ENCODE results near the gene HSPB7. TPM values are rescaled to one million over a fixed set of nuclear protein-coding genes. Genes with fewer than 3 reads are reported as not detected.
"Not testable (repeated sequence)": the region's sequence is repeated elsewhere in the genome, so short reads cannot be mapped to it uniquely, and the experiment has no call there.

Gene HSPB7
- total RNA-seq, 1 donor from 2014 or later, result 10.7 TPM

GRCh38 chr1:16053781-16054502 is 36.1 kb upstream of the HSPB7 start:
- DNase-seq (ENCODE audit: low spot score) (no peak), ATAC-seq (no peak)
- intact Hi-C loops (cut with DNase I), result loop anchor here (10.0 kb wide), 1 partner anchor 259 kb away; no protein-coding TSS in a partner anchor

GRCh38 chr1:16051949-16052348 is 34.1 kb upstream of the HSPB7 start:
- DNase-seq (ENCODE audit: low spot score); ATAC-seq: not testable (repeated sequence)
- intact Hi-C loops (cut with DNase I), result loop anchor here (10.0 kb wide), 1 partner anchor 257 kb away; no protein-coding TSS in a partner anchor

- ATAC-seq (no peak), DNase-seq (ENCODE audit: low spot score) (no peak)
- intact Hi-C loops (cut with DNase I), result loop anchor here (10.0 kb wide), 1 partner anchor 256 kb away; no protein-coding TSS in a partner anchor
Measured at GRCh38 chr1:16051039-16051438, 33.2 kb upstream of the HSPB7 start.

GRCh38 chr1:16050328-16050727 is 32.5 kb upstream of the HSPB7 start:
- DNase-seq (ENCODE audit: low spot score) (no peak), ATAC-seq (no peak)
- intact Hi-C loops (cut with DNase I), result loop anchor here (10.0 kb wide), 1 partner anchor 256 kb away; no protein-coding TSS in a partner anchor

- intact Hi-C loops (cut with DNase I), result loop anchor here (10.0 kb wide), 1 partner anchor 2004 kb away; no protein-coding TSS in a partner anchor
- DNase-seq (ENCODE audit: low spot score) (peak; percentile 75), ATAC-seq (peak; percentile 67)
Measured at GRCh38 chr1:16048573-16049189, 30.8 kb upstream of the HSPB7 start.

GRCh38 chr1:16047791-16048475 is 30.1 kb upstream of the HSPB7 start:
- no peak for DNase-seq (ENCODE audit: low spot score)
- peak; percentile 1 for ATAC-seq
- intact Hi-C loops (cut with DNase I), result loop anchor here (10.0 kb wide), 1 partner anchor 2003 kb away; no protein-coding TSS in a partner anchor

- intact Hi-C loops (cut with DNase I), result loop anchor here (10.0 kb wide), 1 partner anchor 2002 kb away; no protein-coding TSS in a partner anchor
- DNase-seq (ENCODE audit: low spot score) (no peak), ATAC-seq (no peak)
Measured at GRCh38 chr1:16046842-16047241, 29.0 kb upstream of the HSPB7 start.

GRCh38 chr1:16043950-16044349 is 26.1 kb upstream of the HSPB7 start:
- intact Hi-C loops (cut with DNase I), result loop anchor here (10.0 kb wide), 1 partner anchor 1999 kb away; no protein-coding TSS in a partner anchor
- no peak for DNase-seq (ENCODE audit: low spot score)
- no peak for ATAC-seq

- no peak for ATAC-seq
- intact Hi-C loops (cut with DNase I), result loop anchor here (10.0 kb wide), 1 partner anchor 1999 kb away; no protein-coding TSS in a partner anchor
- no peak for DNase-seq (ENCODE audit: low spot score)
Measured at GRCh38 chr1:16043521-16043920, 25.7 kb upstream of the HSPB7 start, which contains the start of gene CLCNKB. Gene CLCNKB, plus strand, starts transcription at chr1:16043782. Its CDS starts 711 bp downstream, at chr1:16044493.

- ATAC-seq; DNase-seq (ENCODE audit: low spot score): not testable (repeated sequence)
- intact Hi-C loops (cut with DNase I), result loop anchor here (10.0 kb wide), 1 partner anchor 1998 kb away; no protein-coding TSS in a partner anchor
Measured at GRCh38 chr1:16042654-16043053, 24.8 kb upstream of the HSPB7 start.

GRCh38 chr1:16042096-16042495 is 24.3 kb upstream of the HSPB7 start:
- intact Hi-C loops (cut with DNase I), result loop anchor here (10.0 kb wide), 1 partner anchor 1997 kb away; no protein-coding TSS in a partner anchor
- ATAC-seq, result no peak
- no peak for DNase-seq (ENCODE audit: low spot score)

GRCh38 chr1:16041200-16041599 is 23.4 kb upstream of the HSPB7 start:
- ATAC-seq, result no peak
- intact Hi-C loops (cut with DNase I), result loop anchor here (1.0 to 10.0 kb wide), 2 partner anchors 21 to 1996 kb away; no protein-coding TSS in a partner anchor
- no peak for DNase-seq (ENCODE audit: low spot score)

- DNase-seq (ENCODE audit: low spot score); ATAC-seq: not testable (repeated sequence)
- intact Hi-C loops (cut with DNase I), result loop anchor here (10.0 kb wide), 1 partner anchor 1995 kb away; no protein-coding TSS in a partner anchor
Measured at GRCh38 chr1:16039871-16040270, 22.0 kb upstream of the HSPB7 start.

- ATAC-seq (no peak), DNase-seq (ENCODE audit: low spot score) (no peak)
- intact Hi-C loops (cut with DNase I), result no loop called here
Measured at GRCh38 chr1:16038620-16038912, 20.7 kb upstream of the HSPB7 start.

- DNase-seq (ENCODE audit: low spot score); ATAC-seq; intact Hi-C loops (cut with DNase I): not testable (repeated sequence)
Measured at GRCh38 chr1:16036461-16036860, 18.6 kb upstream of the HSPB7 start.

GRCh38 chr1:16033103-16033632 is 15.3 kb upstream of the HSPB7 start:
- DNase-seq (ENCODE audit: low spot score); intact Hi-C loops (cut with DNase I); ATAC-seq: not testable (repeated sequence)

GRCh38 chr1:16032388-16033102 is 14.7 kb upstream of the HSPB7 start:
- intact Hi-C loops (cut with DNase I), result no loop called here
- ATAC-seq (peak; percentile 93), DNase-seq (ENCODE audit: low spot score) (peak; percentile 89)

- no peak for DNase-seq (ENCODE audit: low spot score)
- intact Hi-C loops (cut with DNase I), result no loop called here
Measured at GRCh38 chr1:16031551-16031950, 13.7 kb upstream of the HSPB7 start.

More at GRCh38 chr1:16031551-16031950, 13.7 kb upstream of the HSPB7 start:
- no peak for ATAC-seq

All from sciatic nerve (tissue), 2 donors.